GM19023 (cell line): ENCODE measurements around the gene OR6B2.

Source experiments
- ATAC-seq: cut with Tn5 transposase; IDR thresholded peaks from one replicate; pipeline ENCODE4 v1.9.1; 2021; ENCODE audit warnings: mild to moderate bottlenecking, moderate library complexity; ENCODE audit not compliant: unreplicated experiment

OR6B2 gene

GRCh38 chr2:240042740-240043139, 12.5 kb upstream of the OR6B2 start:
- no peak for ATAC-seq

DNA sequence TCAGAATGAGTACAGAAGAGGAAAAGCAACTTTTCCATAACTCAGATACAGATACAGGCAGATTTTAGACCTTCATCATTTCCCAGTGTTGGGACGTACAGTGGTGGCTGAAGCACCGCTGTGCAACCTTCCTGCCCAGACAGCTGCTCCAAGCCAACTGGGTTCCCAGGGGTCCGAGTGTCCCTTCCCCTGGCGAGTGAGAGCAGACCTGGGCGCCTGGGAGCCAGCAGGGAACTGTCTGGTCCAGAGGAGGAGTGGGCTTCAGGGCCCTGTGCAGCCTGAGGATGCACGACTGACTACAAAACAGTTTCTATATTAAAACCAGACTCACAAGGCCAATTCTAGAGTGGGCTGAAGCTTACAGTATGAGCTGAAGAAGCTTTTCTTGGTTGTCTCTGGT, 11.1 kb upstream of the OR6B2 start:
- no peak for ATAC-seq

- ATAC-seq: no peak
Observed at GRCh38 chr2:240037358-240037757, 7.1 kb upstream of the OR6B2 start.

DNA sequence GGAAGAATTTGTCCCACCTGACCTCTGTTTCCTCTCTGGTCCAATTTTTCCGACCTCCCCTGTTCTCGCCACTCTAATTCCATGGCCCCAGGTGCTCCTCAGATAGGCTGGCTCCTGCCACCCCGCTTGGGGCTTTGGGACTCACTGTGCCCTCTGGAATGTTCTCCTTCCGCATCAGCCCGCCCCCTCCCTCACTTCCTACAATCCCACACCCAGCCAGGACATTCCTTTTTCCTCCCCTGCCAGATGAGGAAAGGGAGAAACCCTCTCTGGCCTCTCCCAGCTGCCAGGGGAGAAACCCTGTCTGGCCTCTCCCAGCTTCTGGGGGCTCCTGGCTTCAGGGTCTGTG, 3.1 kb upstream of the OR6B2 start:
- ATAC-seq: no peak

DNA sequence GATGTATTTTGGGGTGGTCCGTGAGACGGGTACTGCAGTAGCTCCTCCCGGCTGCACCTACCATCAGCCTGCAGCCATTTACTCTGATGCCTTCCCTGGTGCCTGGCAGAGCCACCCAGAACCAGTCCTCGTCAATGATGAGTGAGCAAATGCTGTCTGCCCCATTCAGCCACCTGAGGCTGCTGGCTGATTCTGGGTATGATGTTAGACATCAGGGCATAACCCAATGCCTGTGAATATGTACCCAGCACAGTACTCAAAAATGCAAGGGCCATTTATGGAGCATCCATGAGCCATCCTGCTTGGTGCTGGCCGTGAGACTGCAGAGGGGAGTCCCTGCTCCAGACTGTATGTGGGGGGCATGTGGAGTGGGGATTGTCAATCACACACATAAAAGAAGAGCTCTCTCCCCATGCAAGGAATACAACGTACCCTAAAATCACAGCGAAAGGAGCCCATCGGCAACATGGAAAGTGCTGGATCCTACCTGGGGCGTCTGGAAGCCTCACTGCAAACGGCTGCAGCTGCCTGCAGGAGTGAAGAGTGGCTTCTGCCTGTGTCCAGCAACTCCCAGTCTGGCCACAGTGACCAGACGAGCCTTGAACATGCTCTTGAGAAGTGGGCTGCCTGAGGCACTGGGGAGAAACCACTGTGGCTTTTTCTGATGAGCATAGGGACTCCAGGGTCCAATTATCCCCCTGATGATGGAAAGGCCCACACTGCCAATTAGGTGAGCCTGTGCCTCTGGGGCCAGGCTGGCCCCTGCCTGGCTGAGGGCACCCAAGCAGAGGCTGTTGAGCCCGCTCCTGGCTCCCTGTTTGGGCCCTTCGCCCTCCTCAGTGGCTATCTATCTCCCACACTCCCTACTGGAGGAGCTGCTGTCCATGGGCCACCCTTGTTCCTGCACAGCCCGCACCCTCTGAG, 2.4 kb upstream of the OR6B2 start:
- ATAC-seq: no peak

GRCh38 chr2:240024766-240025165, 5.5 kb downstream of the OR6B2 start:
- ATAC-seq: peak; percentile 18

DNA sequence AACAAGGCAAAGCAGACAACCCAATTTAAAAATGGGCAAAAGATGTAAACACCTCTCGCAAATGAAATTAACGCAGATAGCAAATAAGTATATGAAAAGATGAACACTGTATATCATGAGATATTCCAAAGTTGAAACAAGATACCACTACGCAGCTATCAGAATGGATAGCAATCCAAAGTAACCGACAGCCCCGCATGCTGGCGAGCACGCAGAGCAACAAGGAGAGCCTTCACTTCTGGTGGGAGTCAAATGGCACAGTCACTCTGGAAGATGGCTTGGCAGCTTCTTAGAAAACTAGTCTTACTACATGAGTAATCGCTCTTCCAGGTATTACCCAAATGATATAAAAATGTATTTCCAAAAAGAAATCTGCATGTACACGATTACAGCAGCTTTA, 6.4 kb downstream of the OR6B2 start:
- ATAC-seq: no peak

DNA sequence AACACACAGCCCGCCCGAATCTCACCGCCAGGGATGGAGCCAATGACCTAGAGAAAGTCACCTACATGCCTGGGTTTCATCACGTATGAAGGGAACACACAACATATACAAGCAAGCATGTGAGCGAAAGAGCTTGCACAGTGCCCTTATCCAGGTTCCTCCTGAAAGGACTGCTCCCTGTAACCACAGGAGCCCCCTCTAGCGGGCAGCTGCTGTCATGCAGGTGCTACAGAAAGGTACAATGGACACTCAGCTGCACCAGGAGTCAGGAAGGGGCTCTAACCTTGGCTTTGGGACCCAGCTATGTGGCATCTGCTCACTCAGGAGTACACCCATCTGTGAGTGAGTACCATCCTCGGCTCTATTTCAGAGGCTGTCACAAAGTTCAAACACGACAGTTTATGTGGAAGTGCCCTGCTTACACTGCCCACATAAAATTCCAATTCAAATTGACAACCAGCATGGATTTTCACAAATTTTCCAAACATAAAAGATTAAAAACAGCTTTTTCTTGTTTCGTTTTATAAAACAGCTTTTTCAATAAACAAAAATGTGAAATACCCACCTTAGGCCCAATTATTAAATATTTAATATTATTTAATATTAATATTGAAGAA, 8.6 kb downstream of the OR6B2 start:
- ATAC-seq: no peak

GRCh38 chr2:240018071-240018750, 12.0 kb downstream of the OR6B2 start:
- no peak for ATAC-seq

- no peak for ATAC-seq
Observed at GRCh38 chr2:240014327-240014726, 15.9 kb downstream of the OR6B2 start.

DNA sequence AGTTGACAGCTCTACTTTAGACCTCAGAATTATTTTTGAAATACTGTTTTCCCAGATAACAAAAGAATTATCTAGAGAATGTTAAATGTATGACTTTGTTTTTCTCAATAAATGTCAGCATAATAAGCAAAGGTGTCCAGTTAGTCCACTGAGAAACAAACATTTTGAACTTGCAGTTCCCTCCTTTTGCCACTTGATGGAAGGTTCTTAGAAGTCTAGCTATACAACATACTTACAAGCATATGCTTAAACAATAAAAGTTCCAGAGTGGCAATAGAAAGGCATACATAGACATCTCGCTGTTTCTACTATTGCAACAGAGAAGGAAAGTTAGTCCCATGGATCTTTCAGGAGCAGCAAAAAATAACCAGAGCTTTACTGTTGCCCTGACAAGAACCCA, 16.9 kb downstream of the OR6B2 start:
- no peak for ATAC-seq

- no peak for ATAC-seq
Observed at GRCh38 chr2:240002983-240003382, 27.2 kb downstream of the OR6B2 start.

DNA sequence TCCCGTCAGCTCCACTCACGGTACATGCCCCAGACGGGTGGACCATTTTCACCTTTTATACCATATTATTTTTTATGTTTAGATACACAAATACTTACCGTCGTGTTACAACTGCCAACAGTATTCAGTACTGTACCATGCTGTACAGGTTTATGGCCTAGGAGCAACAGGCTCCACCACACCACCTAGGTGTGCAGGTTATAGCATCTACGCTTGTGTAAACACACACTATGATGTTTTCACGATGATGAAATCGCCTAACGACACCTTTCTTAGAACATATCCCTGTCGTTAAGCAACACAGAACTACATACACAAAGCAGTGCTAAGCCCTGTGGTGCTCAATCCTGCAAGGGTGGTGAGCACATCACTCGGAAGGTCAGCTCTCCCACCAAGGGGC, 29.6 kb downstream of the OR6B2 start:
- no peak for ATAC-seq

DNA sequence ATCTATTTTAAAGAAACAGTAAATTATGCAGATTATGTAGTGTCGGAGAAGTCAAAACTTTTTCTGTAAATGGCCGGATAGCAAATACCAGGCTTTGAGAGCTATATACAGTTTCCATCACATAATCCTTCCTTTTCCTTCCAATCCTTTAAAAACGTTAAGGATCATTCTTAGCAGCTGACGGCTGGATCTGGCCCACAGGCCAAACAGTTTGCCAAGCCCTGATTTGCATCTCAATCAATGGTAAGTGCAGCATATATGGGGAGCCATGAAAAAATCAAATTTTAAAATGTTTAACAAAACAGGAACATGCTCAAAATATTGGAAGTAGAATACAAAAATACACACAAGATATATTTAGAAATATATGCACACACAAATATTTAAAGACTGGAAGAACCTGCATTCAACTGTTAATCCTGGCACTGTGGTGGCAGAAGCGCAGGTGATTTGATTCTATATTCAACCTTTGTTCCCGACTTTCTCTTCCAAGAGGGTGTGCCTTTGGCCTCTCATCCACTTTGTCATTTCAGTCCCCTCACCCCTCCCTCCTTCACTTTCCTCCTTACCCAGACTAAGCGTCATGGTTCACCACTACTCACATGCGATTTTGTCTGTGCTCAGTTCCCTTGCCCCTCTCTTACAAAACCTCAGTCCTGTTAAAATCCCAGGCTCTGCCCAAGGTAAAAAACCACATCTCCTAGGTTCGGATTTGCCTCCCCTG, 32.4 kb downstream of the OR6B2 start:
- ATAC-seq: no peak

- no peak for ATAC-seq
Observed at GRCh38 chr2:239994086-239994485, 36.1 kb downstream of the OR6B2 start.

DNA sequence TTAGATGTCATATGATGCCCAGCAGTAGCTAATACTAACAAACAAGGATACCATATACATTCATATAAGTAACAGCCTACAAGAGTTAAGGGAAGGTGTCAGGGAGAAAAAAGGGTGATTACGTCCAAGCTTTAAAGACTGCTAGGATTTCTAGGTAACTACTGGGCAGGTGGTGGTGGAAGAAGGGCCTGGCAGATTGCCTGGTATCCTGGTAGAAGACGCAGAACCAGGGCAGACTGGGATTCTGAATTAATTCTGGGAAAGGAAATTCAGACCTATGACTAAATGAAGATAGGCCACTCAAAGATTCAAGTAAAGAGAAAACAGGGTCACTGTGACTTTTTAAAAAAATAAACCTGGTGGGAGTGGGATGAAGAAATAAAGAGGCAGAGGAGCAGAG, 36.9 kb downstream of the OR6B2 start:
- ATAC-seq: no peak

DNA sequence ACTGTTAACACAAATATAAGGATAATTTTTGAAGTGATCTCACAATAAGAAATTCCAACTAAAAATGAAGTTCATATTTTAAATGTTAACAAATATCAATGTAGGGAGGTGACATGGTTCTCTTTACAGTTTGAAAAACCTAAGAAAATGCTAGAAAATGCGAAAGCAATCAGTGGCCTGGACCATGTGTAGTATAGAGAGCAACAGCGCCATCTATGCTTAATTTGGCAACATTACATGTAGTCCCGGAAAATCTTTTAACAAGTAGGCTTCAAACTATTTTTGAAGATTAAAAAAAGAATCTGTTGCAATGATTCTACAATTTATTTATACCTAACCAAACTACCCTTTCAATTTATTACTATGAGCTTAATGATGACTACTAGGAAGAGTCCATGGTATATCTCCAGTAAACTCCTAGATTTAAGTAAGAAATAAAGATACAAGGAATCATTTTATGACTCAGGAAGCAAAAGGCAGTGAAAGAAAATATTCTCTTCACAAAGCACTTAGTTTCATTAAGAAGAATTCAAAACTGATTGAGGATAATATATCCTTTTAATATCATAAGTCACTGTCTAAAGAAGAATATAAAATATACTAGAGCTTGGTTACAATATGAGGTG, 38.4 kb downstream of the OR6B2 start:
- no peak for ATAC-seq

GRCh38 chr2:239990966-239991365, 39.3 kb downstream of the OR6B2 start:
- no peak for ATAC-seq

GRCh38 chr2:239985356-239985755, 44.9 kb downstream of the OR6B2 start:
- ATAC-seq: no peak

DNA sequence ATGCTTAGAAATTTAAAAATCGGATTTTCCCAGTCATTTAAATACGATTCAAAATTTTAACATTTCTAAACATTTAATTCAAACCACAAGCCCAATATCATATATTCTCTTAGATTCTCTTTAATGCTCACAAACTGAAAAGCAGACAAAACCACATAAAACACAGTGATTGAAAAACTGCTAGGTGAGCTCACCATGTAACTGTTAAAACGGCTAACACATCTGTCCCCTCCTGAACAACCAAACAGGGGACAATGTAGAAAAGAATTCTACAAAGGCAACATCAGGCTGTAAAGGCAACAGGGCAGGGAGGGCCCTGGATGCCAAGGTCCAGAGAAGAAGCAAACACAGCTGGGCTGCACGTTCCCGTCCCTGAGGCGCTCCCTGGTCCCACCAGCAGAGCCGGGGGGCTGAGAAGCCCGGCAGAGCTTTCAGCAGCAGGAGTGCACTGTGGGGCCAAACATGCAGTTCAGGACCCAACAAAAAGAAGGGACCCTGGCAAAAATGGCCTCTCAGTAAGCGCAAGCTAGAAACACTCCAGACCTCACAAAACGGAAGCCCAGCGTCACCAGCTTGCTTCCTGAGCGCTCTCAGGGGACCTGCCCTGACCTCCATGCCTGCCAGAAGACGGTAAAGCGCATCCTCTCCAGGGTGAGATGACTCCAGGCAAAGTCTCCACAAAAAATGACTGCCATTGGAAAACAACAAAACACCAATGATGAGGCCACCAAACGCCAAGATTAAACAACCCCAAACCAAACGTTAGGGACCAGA, 45.6 kb downstream of the OR6B2 start:
- ATAC-seq: no peak
